GM18909 (cell line): ENCODE measurements around the gene TYRO3.

ENCODE experiments used
- ATAC-seq: cut with Tn5 transposase; IDR thresholded peaks from one replicate; pipeline ENCODE4 v1.9.1; 2021; ENCODE audit warnings: mild to moderate bottlenecking; ENCODE audit not compliant: unreplicated experiment, poor library complexity

The TYRO3 gene

DNA sequence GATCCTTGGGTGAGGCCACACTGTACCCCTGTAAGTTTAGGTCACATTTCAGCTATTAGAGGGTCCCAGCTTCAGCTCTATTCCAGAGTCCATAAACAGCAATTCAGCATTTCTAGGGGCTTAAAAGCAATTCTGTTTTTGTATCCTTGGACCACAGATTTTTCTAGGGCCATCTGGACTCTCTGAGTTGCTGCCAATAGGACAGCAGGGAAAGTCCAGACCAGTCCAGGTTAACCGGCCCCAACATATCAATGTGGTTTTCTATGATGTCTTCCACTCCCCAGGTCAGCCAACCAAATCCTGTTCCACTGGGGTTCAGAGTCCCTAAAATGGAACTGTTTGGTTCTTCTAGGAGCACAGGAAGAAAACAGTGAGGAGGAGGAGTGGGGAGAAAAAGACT lies 40.0 kb downstream of the TYRO3 start:
- ATAC-seq, result no peak

DNA sequence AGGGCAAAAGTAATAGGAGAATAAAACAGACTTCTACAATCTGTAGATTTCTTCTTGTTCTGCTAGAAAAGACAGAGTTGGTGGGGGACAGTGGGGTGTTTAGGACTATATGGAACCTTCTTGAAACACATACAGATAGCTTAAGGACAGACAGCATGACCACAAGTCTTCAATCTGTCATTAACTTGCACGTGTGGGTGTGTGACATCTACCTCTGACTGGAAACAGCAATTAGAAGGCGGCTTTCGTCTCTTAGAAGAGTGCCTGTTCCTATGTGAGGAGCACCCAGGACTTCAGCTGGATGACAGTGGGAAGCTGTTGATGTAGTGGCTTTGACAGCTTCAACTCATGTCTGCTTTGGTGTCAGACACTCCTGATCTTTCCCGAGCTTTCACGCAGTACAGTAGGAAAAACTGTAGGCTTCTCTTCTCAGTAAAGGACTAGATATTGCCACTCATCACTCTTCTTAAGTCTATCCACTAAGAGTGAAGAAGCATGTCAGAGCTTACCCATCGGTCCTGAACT lies 44.5 kb downstream of the TYRO3 start:
- ATAC-seq, result no peak

DNA sequence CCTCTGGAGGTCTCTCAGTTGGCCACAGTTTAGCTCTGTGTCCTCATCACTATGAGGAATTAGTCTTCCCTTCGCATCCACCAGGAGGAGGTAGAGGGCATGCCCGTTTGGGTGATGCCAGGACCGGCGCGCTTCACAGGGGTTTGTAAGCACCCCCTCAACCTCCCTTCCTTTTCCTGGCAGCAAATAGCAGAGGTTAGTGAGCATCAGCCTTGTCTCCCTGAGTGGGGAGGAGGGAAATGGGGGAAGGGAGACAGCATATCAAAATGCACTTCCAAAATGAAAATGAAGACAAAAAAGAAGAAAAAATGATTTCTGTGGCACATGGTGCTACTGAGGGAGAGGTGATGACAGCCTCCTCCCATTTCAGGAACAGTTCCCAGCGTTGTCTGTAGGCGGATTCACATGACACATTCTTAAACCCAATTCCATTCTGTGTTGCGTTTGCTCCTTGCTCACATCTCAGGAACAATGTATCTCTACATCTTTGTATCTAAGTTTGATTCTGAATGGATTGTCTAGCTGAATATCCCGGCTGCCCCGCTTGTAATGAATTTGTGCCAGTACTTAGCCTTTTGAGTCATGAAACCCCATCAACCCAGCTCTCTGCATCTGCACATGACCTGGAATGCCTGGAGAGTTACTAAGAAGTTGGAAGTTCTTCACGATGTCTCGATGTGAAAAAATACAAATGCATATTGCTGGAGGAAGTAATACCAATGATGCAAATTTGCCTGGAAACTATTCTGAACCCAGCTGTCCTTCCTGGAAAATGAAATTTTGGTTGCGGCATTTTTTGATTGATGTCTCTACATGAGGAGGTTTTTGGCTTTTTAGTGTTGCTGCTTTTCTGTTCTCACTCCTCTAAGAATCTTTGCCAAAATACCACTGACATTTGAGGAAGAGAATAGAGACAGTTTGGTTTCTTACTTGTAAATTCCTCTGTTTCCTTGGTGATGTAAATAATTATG lies 45.2 kb downstream of the TYRO3 start:
- no peak for ATAC-seq

DNA sequence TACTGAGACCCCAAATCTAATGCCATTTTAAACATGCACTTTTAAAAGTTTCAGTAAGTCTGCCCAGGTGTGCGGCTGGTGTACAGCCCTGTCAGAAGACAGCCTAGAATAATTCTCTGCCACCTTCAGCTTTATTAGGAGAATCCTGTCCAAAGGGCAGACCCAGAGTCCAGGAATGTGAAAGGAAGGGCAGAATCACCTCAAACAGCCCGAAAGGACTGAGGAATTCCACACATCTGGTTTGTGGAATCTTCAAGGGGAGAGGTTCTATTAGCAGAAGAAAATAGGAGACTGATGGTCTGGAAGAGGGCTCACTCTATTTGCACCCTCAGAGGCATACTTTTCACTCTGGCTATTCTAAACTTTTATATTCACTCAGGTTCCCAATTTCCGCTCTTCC lies 46.6 kb downstream of the TYRO3 start:
- ATAC-seq, result no peak

DNA sequence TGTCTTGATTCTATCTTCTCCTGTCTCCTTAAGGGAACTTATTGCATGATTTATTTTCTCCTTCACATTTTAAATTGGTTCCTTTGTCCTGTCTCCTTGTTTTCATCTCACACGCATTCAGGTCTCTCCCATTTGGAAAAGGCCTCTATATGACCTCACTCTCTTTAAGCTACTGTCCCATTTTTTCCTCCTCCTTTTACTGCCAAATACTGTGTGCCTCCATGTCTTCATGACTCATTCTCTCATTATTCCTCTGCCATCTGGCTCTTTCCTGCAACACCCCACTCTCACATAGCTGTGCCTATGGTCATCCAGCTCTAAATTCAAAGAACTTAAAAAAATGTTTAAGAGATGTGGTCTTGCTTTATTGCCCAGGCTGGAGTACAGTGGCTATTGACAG lies 48.0 kb downstream of the TYRO3 start:
- ATAC-seq, result no peak

DNA sequence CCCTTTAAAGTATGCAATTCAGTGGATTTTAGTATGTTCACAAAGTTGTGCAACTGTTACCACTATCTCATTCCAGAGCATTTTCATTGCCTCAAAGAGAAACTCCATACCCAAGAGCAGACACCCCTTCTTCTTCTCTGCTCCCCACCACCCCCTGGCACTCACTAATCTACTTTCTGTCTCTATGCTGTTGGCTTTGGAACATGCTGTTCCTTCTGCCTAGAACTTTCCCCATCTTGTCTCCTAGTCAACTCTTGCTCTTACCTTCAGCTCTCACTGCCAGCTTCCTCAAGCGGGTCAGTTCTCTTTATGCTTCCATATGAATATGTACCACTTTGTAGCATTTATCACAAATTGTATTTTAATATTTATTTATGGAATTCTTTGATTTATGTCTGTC lies 50.1 kb downstream of the TYRO3 start:
- ATAC-seq, result no peak

DNA sequence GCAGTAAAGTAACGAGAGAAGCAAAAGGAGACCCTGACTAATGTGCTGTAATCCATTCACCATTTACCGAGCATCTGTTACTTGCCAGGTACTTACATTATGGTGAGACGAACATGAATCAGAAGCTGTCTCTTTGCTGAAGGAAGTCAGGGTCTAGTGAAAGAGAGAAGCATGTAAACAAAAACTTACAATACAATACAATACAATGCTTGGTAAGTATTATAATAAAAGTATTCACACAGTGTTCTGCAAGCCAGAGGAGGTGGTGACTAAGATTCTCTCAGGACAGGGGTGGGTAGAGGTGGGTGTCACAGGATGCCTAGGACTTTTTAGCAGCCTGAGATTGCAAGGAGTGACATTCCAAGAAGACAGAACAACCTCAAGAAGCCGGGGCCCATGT lies 51.0 kb downstream of the TYRO3 start:
- no peak for ATAC-seq

DNA sequence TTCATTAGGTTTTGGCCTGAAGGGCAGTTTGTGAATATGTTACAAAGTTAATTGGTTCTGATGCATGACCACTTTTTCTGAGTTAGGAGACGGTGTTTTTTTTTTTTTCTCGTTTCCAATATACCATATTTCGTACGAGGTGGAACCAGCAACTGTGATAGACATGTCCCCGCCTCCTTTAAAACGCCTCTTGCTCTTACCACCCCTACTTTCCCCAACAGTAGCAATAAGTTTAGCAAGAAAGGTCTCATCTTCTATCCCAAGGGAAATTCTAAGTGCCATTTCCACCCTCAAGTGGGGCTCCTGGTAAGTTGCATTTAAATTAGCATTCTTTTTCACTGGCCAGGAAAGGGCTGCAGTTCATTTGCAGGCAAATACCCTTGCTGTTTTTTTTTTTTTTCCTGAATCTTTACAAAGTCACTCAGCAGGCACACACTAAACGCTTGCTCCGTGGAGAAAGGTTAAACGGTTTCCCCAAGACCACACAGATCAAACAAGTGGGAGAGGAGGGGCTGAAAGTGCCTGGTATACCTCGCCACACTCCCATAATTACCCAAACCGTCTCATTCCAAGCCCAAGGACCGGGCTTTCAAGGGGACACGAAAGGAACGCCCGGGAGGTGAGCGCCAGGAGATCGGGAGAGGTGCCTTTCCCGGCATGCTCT lies 61.7 kb downstream of the TYRO3 start:
- no peak for ATAC-seq

DNA sequence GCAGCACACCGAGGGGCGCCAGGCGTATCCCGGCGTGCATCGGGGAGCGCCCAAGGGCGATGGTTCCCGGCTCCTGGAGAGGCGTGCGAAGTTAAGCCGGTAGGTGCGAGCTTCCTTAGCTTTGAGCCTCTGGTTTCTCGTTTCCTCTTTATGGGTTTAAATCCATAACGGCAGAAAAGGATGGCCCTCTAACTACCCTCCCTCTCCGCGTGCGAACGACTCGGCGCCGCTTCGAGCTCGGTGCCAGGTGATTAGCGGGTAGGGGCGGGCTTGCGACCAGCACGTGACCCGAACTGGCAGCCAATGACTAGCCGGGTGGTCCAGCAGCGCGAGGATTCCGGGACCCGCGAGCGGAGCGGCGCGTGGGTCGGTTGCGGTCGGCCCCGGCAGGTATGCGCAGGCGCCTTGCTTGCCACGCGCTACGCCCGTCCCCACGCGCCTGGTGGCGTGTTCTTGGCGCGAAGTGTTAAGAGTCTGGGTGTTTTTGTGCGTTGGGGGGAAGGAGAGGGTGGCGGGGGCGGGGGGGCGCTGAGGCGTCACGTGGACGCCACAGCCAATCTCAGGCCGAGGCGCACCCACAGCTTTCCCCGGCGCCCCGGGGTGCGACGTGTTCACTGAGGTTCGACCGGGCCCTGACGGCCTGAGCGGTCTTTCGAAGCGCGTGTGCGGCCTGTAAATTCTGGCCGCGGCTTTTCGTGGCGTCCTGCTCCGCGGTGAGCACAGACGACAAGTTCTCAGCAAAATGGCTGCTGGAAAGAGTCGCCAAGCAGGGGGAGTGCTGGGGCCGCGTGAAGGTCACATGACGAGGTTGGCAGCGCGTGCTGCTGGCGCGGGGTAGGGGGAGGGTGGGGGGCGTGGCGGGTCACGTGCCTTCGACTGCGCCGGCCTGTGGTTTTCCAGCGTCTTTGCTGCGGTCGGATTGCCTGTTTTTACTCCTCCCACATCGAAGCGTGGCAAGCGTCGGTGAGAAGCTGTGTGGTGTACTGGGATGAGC lies 62.5 kb downstream of the TYRO3 start:
- ATAC-seq, result no peak

DNA sequence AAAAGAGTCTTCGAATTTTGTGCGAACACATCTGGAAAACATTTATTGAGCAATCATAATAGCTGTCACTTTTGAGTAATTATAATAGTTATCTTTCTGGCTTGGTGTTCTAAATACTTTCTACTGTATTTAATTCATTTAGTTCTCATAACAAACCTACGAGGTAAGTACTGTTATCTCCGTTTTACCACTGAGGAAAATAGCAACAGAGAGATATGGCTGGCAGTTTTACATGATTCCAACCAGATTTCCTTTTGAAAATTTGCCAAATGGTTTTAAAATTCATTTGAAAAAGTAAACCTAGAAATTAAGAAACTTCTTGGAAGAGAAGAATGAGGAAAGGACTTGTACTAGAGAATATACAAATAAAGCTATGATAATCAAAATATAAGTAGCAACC lies 63.9 kb downstream of the TYRO3 start:
- ATAC-seq, result no peak

DNA sequence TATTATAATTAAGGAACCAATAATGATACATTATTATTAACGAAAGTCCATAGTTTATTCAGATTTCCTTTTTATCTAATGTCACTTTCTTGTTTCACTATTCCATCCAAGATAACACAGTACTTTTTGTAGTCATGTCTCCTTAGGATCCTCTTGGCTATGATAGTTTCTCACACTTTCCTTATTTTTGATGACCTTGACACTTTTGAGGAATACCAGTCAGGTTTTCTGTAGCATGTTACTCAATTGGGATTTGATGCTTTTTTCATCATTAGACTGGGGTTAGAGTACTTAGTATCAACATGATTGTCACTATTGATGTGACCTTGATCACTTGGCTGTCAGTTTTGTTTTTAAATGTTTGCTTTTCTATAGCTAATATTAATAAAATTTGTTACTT lies 68.2 kb downstream of the TYRO3 start:
- ATAC-seq, result no peak

DNA sequence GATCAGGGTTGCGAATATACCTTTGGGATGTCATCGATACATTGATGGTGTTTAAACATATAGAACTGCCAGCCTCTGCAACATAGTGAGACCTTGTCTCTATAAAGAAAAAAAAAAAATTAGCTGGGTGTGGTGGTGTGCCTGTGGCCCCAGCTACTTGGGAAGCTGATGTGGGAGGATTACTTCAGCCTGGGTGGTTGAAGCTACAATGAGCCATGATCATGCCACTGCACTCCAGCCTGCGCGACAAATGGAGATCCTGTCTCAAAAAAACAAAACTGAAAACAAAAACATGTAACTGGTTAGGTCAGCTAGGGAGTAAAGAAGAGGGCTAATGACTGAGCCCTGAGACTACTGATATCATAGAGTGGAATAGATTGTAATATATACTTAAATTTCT lies 70.5 kb downstream of the TYRO3 start:
- no peak for ATAC-seq

DNA sequence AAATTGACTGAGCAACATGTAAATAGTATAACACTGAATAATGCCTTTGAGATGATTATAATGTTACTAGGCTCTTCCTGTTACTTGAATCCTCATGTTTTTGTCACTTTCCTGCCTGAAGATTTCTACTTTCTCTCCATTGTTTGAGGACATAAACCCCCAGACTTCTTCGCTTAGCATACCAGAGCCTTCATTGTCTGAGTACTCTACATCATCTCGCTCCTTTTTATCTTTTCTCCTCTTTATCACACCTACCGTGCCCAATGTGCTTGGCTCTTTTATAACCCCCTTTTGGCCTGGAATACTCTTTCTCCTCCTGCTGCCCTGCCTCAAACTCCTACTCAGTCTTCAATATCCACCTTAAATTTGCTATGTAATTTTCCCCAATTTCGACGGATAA lies 70.9 kb downstream of the TYRO3 start:
- ATAC-seq, result no peak

DNA sequence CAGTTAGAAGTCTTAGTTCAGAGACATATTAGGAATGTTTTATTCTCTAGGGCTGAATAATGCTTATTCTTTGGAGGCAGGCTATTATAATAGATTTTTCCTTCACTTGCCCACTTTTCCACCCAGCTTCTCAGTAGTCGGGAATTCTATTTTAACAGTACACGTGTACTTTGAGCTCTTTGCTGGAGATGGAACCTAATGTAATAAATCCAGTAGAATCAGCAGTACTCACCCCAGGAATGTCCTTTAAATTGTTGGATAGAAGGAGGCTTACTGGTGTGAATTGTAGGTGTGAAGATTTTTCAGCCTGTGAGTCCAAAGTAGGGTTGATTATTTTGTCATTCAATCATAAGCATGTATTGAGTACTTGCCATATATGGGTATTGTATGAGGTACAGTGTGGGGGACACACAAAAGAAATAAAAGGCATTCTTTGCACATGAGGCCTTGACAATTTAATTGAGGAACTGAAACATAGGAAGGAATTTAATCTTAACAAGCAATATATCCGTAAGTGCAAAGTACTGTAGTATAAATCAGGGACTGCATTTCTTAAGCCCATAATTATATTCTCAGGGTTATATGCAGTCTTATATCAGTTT lies 71.7 kb downstream of the TYRO3 start:
- no peak for ATAC-seq

DNA sequence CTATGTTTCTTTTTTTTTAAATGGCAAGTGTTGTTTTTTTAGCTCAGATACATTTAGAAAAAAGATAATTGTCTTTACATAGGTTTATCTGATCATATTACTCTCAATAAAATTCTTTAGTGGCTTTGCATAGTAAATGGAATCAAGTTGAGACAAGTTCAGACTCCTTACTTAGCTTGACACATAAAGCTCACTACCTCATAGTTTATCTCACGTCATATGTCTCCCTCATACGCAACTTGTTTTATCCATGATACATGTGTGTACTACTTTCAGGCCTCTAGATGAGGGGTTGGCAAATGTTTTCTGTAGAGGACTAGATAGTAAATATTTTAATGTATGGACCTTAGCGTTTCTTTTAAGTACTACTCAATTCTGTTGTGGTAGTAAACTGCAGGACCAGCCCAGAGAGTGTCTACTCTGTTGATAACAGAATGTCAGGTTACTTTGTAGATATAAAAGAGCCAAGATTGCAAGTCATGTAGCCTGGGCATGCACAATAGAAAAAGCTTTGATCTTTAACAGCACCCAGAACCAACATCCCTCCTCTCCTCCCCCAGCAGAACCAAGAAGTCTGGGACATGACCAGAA lies 73.0 kb downstream of the TYRO3 start:
- ATAC-seq, result no peak
